HG03066 (cell line): Measurements from ENCODE around the gene DAND5.
"Not testable (repeated sequence)": the region's sequence is repeated elsewhere in the genome, so short reads cannot be mapped to it uniquely, and the experiment has no call there.

ENCODE experiments used
- ATAC-seq: cut with Tn5 transposase; IDR thresholded peaks from one replicate; pipeline ENCODE4 v1.9.1; 2021; ENCODE audit warnings: low read depth; ENCODE audit not compliant: unreplicated experiment

DAND5 gene

DNA sequence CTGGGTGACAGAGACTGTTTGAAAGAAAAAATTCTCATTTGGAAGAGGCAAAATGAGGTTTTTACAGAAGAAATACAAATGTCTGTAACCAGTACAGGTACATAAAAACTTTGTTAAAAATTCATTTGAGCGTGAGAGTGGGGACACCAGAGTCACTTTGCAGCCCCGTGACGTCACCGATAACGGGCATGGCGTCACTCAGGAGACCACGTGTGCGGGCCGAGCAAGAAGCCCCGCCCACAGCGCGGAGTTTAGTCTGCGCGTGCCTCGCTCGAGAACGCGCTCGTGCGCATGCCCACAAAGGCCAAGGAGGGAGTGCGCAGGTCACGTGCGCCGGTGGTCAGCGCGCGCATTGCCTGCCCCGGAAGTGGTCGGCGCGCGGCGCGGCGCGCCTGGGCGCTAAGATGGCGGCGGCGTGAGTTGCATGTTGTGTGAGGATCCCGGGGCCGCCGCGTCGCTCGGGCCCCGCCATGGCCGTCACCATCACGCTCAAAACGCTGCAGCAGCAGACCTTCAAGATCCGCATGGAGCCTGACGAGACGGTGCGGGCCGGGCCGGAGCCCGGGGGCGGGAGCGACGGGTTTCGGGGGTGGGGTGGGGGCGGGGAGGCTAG lies 23.8 kb upstream of the DAND5 start, which contains the start of gene RAD23A:
Gene RAD23A, plus strand, starts transcription at position 384 of the 613 bp plus-strand sequence. Its CDS starts 87 bp downstream, at position 471.
- ATAC-seq = no peak

GRCh38 chr19:12946092-12946721 lies 23.2 kb upstream of the DAND5 start:
- ATAC-seq = no peak

GRCh38 chr19:12946731-12947496 lies 22.5 kb upstream of the DAND5 start:
- ATAC-seq = no peak

DNA sequence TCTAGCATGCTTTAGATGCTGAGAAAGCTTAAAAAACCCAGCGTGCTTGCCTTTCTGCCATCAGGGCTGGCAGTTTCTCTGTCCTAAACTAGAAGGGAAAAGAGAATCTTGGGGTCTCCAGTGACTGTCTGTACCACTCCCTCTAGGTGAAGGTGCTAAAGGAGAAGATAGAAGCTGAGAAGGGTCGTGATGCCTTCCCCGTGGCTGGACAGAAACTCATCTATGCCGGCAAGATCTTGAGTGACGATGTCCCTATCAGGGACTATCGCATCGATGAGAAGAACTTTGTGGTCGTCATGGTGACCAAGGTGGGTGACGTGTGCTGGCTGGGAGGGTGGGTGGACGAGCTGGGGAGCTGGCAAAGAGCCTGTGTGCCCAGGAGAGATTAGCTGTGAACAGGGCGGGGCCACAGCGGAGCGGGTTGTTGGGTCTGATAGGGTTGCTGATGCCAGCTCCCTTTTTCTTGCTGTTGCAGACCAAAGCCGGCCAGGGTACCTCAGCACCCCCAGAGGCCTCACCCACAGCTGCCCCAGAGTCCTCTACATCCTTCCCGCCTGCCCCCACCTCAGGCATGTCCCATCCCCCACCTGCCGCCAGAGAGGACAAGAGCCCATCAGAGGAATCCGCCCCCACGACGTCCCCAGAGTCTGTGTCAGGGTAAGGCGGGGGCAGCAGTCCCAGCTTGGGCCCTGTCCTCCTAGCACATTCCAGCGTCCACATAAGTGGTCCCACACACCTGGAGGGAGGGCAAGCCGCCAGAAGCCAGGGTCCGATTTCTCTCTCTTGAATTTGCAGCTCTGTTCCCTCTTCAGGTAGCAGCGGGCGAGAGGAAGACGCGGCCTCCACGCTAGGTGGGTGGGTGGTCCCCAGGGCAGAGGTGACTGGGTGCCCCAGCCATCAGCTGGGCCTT lies 21.4 kb upstream of the DAND5 start:
- ATAC-seq = no peak

DNA sequence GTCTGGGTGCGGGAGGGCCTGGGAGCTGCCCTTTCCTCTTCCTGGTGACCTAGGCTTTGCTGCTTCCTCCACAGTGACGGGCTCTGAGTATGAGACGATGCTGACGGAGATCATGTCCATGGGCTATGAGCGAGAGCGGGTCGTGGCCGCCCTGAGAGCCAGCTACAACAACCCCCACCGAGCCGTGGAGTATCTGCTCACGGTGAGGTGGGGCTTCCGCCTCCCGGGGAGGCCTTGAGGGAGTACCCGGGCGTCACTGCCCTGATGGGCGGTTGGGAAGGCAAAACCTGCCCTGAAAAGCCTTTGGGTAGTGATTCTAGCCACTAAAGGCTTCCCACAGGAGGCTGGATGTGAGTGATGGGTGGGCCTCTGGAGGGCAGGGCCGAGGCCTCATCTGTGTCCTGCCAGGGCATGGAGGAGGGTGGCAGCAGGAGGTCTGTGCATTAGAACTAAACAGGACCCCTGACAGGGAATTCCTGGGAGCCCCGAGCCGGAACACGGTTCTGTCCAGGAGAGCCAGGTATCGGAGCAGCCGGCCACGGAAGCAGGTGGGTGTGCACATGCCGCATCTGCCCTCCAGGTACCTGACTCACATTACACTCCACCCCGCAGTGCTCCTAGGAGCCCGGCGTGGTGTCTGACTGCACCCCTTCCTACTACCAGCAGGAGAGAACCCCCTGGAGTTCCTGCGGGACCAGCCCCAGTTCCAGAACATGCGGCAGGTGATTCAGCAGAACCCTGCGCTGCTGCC lies 20.6 kb upstream of the DAND5 start:
- ATAC-seq = no peak

GRCh38 chr19:12949363-12950283 lies 19.8 kb upstream of the DAND5 start:
- ATAC-seq = no peak

DNA sequence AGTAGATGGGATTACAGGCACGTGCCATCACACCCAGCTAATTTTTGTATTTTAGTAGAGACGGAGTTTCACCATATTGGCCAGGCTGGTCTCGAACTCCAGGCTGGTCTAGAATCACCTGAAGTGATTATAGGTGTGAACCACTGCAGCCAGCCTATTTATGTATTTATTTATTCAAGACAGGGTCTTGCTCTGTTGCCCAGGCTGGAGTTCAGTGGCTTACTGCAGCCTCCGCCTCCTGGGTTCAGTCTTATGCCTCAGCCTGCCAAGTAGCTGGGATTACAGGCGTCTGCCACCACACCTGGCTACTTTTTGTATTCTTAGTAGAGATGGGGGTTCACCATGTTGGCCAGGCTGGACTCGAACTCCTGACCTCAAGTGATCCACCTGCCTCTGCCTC lies 17.3 kb upstream of the DAND5 start:
- ATAC-seq = not testable (repeated sequence)

DNA sequence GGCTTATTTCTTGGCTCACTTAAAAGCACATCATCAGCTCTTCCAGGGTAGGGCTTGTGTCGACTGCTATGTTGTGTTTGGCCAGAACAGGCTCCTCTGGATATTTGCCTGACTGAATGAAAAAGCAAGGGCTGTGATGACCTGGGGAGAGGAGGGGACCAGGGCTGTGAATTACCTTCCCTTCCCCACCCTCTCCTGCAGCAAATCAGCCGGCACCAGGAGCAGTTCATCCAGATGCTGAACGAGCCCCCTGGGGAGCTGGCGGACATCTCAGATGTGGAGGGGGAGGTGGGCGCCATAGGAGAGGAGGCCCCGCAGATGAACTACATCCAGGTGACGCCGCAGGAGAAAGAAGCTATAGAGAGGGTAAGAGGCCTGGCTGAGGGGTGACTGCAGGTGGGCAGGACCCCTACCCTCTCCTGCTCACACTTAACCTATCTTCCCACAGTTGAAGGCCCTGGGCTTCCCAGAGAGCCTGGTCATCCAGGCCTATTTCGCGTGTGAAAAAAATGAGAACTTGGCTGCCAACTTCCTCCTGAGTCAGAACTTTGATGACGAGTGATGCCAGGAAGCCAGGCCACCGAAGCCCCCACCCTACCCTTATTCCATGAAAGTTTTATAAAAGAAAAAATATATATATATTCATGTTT lies 16.8 kb upstream of the DAND5 start:
- ATAC-seq = no peak

DNA sequence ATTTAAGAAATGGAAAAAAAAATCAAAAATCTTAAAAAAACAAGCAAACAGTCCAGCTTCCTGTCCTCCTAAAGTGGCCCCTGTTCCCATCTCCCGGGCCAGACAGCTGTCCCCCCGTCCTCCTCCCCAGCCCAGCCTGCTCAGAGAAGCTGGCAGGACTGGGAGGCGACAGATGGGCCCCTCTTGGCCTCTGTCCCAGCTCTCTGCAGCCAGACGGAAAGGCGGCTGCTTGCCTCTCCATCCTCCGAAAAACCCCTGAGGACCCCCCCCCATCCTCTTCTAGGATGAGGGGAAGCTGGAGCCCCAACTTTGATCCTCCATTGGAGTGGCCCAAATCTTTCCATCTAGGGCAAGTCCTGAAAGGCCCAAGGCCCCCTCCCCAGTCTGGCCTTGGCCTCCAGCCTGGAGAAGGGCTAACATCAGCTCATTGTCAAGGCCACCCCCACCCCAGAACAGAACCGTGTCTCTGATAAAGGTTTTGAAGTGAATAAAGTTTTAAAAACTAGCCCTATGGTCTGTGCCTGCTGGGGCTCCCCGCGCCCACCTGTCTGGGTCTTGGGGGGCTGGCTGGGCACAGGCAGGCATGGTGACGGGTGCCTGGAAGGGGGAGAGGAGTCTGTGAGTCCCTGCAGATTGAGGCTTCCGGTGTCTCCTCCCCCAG lies 16.1 kb upstream of the DAND5 start:
- no peak for ATAC-seq

DNA sequence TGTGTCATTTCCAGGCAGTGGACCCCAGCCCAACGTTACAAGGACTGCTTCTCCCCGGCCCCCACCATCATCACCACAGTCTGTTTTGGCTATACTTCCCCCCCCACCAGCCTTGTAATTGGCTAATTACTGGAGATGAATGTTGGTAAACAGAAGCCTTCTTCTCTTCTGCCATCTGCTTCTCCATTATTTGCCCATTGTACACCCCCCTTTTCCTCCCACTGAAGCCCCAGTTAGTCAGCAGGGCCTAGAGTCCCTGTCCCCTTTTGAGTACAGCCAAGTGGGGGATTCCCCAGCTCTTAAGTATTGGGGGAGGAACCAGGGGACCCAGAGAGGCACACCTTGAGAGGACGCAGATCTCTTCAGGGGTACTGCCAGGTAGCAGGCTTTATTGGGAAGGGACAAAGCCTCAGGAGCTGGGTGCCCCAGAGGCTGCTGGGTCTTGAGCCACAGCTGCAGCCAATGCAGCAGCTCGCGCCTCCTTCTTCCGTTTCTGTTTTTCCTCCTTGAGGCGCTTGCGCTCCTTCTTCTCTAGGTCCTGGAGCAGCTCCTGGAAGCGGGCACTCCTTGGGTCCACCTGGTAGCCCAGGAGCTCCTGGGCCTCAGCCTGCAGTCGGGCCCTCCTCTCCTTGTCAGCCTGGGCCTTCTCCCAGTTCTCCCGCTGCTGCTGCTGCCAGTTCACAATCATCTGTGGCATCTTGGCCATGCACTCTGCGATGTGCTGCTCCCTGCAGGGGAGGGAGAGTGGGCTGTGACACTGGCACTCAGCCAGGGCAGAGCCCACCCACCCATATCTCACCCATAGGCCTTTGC lies 15.4 kb upstream of the DAND5 start:
- no peak for ATAC-seq

- no peak for ATAC-seq
Measured at GRCh38 chr19:12954612-12954962, 14.8 kb upstream of the DAND5 start.

GRCh38 chr19:12955575-12955974 lies 13.8 kb upstream of the DAND5 start:
- ATAC-seq = not testable (repeated sequence)

- no peak for ATAC-seq
Measured at GRCh38 chr19:12955996-12956395, 13.4 kb upstream of the DAND5 start.

DNA sequence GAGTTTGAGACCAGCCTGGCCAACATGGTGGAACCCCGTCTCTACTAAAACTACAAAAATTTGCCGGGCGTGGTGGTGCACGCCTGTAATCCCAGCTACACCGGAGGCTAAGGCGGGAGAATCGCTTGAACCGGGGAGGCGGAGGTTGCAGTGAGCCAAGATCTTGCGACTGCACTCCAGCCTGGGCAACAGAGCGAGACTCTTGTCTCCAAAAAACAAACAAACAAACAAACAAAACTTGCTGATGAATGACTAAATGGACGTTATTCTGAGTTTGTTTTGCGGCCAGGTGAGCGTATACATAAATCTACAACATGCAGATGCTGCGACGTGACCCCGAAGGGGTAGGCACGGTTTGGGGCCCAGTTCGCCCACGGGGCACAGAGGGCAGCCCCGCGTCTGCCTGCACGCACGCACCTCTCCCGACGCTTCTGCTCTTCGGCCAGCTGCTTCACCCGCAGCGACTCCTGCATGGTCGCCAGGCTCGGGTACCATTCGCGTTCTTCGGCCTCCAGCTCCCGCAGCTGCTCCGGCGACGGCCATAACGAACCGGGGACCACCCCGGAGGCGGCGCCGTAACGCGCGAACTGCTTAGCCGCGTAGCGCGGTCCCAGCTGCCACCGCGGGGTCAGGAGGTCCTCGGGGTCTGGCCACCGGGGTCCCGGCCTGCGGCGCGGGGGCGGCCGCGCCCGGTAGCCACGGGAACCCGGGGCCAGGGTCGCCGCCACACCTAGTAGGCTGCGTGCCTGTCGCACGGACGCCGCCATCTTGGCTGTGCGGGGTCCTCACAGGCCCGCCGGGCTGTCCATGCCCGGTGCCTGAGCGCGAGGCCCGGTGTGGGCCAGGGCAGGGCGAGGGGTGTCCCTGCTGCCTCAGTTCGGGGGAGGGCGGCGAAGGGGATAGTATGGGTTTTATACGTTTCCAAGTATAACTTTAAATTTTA lies 12.7 kb upstream of the DAND5 start, which contains the start of gene GADD45GIP1:
Gene GADD45GIP1, minus strand, starts transcription at position 778 of the 943 bp plus-strand sequence. Its CDS starts 11 bp downstream, at position 767.
- ATAC-seq = peak; percentile 63

- ATAC-seq = peak; percentile 19
Measured at GRCh38 chr19:12957389-12957952, 11.9 kb upstream of the DAND5 start.

GRCh38 chr19:12959481-12959880 lies 9.9 kb upstream of the DAND5 start:
- ATAC-seq = no peak
